ENCODE data around the gene PUS3.

- TF ChIP-seq CTCF (IDR thresholded peaks at IDR 0.05) (no peak), POLR2A (IDR thresholded peaks at IDR 0.05) (no peak)
Observed at GRCh38 chr11:125943661-125944349, 40.8 kb upstream of the PUS3 start.
